Nephron (organoid): ENCODE results near the gene SEC11A.

ENCODE experiments used
- H3K27ac Mint-ChIP-seq, 3 experiments: 2 replicates each; pipeline ENCODE4 v1.8.0; 2020; ENCODE audit warnings: mixed read lengths in 3 of 3, mild to moderate bottlenecking in 2 of 3, moderate library complexity in 1 of 3
- H3K27me3 Mint-ChIP-seq: 2 replicates; pipeline ENCODE4 v1.8.0; 2021; ENCODE audit warnings: low read depth, mild to moderate bottlenecking, moderate library complexity, mixed read lengths
- H3K36me3 Mint-ChIP-seq: 2 replicates; pipeline ENCODE4 v1.8.0; 2020; ENCODE audit warnings: low read depth, mixed read lengths
- H3K4me1 Mint-ChIP-seq: 2 replicates; pipeline ENCODE4 v1.8.0; 2020; ENCODE audit warnings: mixed read lengths
- H3K4me3 Mint-ChIP-seq, 3 experiments: 2 replicates each; pipeline ENCODE4 v1.8.0; 2020; ENCODE audit warnings: mild to moderate bottlenecking in 3 of 3, mixed read lengths in 3 of 3, moderate library complexity in 2 of 3
- H3K9me3 Mint-ChIP-seq: 2 replicates; pipeline ENCODE4 v1.8.0; 2020; ENCODE audit warnings: mixed read lengths
- CTCF ChIP-seq, 3 experiments: fragments of 200-600 bp; sonication (generic); IDR thresholded peaks; one replicate each; pipeline ENCODE4 v1.5.0; 2021; ENCODE audit warnings: antibody characterized with exemption in 3 of 3; ENCODE audit not compliant: unreplicated experiment in 3 of 3

The SEC11A gene

GRCh38 chr15:84734794-84735479, 19.0 kb upstream of the SEC11A start:
- H3K36me3 Mint-ChIP-seq, result no peaks in the 10 kb centered on the region
- peaks cover 9% of the 10 kb centered on the region for H3K27me3 Mint-ChIP-seq
- TF ChIP-seq CTCF (IDR thresholded peaks at IDR 0.05; ENCODE audit: unreplicated experiment in 3 of 3), result no peak
- peak overlapping the region; percentile 87 to 98 (median 94) for H3K27ac Mint-ChIP-seq
- no peaks in the 10 kb centered on the region for H3K9me3 Mint-ChIP-seq
- peaks cover 20% of the 10 kb centered on the region for H3K4me1 Mint-ChIP-seq
- H3K4me3 Mint-ChIP-seq, result peak overlapping the region; percentile 9 to 56 (median 52)

DNA sequence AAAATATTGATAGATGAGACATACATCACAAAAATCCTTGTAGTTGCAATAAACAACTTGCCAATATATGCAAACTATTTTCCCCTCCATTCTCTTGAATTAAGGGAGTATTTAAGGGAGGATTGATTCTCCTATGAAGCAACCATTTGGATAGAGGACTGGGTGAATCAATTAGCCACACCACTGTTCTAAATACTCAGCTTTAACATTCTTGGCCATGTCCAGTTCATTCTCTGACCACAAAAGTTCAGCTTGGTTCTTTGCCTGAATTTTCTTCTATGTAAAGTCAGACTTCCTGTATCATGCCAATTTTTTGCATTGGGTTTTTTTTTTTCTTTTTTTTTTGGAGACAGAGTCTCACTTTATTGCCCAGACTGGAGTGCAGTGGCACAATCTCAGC, 15.8 kb upstream of the SEC11A start:
- Mint-ChIP-seq H3K36me3 (no peaks in the 10 kb centered on the region), H3K9me3 (no peaks in the 10 kb centered on the region), H3K4me3 (no peak overlapping the region), H3K4me1 (peaks cover 15% of the 10 kb centered on the region), H3K27ac (no peak overlapping the region), H3K27me3 (peaks cover 9% of the 10 kb centered on the region)
- TF ChIP-seq CTCF (IDR thresholded peaks at IDR 0.05; ENCODE audit: unreplicated experiment in 3 of 3), result no peak

DNA sequence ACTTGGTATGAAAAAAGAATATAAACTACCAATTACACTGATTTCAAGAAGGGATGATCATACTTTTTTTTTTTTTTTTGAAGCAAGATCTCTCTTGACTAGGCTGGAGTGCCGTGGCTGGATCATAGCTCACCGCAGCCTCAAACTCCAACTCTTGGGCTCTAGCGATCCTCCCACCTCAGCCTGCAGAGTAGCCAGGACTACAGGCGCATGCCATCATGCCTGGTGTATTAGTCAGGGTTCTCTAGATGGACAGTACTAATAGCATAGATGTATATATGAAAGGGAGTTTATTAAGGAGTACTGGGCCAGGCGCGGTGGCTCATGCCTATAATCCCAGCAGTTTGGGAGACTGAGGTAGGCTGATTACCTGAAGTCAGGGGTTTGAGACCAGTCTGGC, 11.5 kb upstream of the SEC11A start:
- Mint-ChIP-seq H3K27ac (no peak overlapping the region), H3K36me3 (no peaks in the 10 kb centered on the region), H3K27me3 (peaks cover 4% of the 10 kb centered on the region), H3K9me3 (no peaks in the 10 kb centered on the region), H3K4me3 (no peak overlapping the region), H3K4me1 (peaks cover under 1% of the 10 kb centered on the region)
- TF ChIP-seq CTCF (IDR thresholded peaks at IDR 0.05; ENCODE audit: unreplicated experiment in 3 of 3), result no peak

DNA sequence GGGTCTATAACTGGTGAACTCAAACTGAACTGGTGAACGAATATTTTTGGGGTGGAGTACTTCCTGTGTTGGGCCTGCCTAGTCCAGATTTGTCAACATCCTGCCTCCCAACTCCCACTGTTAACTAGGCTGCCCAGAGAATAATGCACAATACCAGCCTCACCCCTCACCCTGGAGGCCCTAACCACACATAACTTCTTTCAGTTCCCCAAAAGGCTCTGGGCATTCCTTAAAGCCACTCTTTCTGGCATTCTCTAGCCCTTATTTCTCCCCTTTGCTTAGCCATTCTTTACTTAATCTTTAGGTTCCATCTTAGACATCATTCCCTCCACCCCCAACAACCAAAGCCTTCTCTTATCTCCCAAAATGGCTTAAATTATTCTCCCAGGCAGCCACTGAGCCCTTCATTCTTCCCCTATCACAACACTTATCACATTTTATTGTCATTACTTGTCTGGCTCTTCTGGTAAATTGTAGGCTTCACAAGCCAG, 9.1 kb upstream of the SEC11A start:
- Mint-ChIP-seq H3K9me3 (no peaks in the 10 kb centered on the region), H3K27ac (peak overlapping the region; percentile 5 to 43 (median 18)), H3K36me3 (no peaks in the 10 kb centered on the region)

GRCh38 chr15:84722628-84723027, 6.7 kb upstream of the SEC11A start:
- no peaks in the 10 kb centered on the region for H3K27me3 Mint-ChIP-seq
- H3K9me3 Mint-ChIP-seq, result no peaks in the 10 kb centered on the region
- H3K27ac Mint-ChIP-seq, result peak overlapping the region in 1 of 3 experiments; percentile 75
- no peak overlapping the region for H3K4me3 Mint-ChIP-seq
- no peak for TF ChIP-seq CTCF (IDR thresholded peaks at IDR 0.05; ENCODE audit: unreplicated experiment in 3 of 3)
- H3K36me3 Mint-ChIP-seq, result no peaks in the 10 kb centered on the region
- H3K4me1 Mint-ChIP-seq, result peaks cover 24% of the 10 kb centered on the region

More for the DNA sequence above, 9.1 kb upstream of the SEC11A start:
- TF ChIP-seq CTCF (IDR thresholded peaks at IDR 0.05; ENCODE audit: unreplicated experiment in 3 of 3), result no peak
- Mint-ChIP-seq H3K4me1 (peaks cover 15% of the 10 kb centered on the region), H3K27me3 (no peaks in the 10 kb centered on the region), H3K4me3 (no peak overlapping the region)

DNA sequence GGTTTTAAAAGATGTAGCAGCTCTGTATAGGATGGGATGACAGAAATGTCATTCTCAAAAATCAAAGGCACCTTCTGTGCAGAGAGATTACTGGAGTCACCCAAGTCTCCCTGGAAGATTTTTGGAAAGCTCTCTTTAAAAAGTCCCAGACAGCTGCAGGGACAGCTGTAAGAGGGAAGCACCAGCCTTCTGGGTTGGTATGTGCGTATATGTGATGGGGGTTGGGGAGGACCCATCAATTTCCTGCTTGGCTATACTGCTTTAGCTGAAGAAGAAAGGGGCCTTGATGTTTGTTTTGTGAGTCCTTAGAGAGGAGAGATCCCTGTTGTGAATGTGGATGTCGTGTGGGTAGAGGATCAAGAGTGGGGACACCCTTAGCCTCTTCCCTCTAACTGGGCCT, 5.4 kb upstream of the SEC11A start:
- Mint-ChIP-seq H3K9me3 (no peaks in the 10 kb centered on the region), H3K27ac (peak overlapping the region; percentile 75 to 77 (median 76)), H3K27me3 (no peaks in the 10 kb centered on the region), H3K36me3 (no peaks in the 10 kb centered on the region), H3K4me1 (peaks cover 31% of the 10 kb centered on the region), H3K4me3 (peak overlapping the region in 2 of 3 experiments; percentile 16 to 61)
- no peak for TF ChIP-seq CTCF (IDR thresholded peaks at IDR 0.05; ENCODE audit: unreplicated experiment in 3 of 3)
